GF-D8 (cell line): ENCODE results near the gene DNMT3B.

Experiments used
- DNase-seq: peaks from one replicate; lab custom pipeline; 2025; lab: John Stamatoyannopoulos, UW

DNMT3B gene

DNA sequence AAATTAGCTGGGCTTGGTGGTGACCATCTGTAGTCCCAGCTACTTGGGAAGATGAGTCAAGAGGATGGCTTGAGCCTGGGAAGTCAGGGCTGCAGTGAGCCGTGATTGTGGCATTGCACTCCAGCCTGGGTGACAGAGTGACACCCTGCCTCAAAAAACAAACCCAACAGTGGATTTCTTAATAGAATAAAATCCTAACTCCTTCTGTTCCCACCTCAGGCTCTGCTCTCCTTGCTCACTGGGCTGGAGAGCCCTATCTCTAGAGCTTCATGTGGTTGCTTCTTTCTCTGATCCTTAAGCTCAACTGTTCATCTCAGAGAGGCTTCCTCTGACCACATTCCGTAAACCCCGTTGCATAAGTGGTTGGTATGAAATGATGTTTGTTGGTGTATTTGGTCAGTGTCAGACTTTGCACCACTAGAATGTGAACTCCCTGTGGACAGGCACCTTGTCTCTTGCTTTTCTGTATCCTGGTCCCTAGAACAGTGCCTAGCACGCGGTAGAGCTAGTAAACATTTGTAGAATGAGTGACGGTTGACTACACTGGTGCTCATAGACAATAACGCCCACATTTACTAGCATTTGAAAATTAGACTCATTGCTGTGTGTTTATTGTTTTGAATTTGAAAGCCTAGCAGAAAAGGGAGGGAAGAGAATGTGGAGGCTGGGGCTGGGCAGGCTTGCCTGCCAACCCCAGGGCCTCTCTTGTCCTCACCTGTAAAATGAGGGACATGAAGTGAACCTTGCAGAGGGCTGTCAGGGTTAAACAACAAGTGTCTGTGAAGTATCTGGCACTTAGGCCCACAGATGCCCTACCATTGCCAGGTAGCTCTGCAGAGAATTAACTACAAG lies 61.8 kb downstream of the DNMT3B start:
- DNase-seq, result peak; percentile 31

DNA sequence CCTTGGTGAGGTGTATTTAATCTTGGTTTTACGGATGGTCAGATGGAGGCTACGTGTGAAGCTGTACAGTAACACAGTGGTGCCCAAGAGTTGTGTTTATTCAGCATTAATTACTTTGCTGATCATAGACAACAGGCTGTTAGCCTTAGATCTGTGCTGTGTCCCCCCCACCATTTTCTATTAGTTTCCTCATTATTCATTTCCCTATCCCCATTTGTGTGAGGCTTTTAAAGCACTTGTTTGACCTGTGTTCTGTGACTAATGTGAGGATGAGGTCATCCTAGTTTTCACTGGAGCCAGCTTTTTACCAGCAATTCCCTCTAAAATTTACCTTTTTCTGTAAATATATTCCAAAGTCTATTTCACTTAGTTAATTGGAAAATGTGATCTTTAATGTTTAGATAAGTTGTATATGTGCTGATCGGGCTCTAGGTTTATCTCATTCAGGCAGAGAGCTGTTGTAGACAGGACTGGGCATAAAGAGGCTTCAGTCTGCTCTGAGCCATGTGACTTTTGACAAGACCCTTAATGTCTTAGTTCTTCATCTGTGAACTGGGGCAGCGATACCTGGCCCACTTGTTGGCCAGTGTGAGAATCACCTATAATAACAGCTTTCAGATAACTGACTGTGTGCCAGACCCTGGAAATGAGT lies 66.0 kb downstream of the DNMT3B start:
- no peak for DNase-seq

DNA sequence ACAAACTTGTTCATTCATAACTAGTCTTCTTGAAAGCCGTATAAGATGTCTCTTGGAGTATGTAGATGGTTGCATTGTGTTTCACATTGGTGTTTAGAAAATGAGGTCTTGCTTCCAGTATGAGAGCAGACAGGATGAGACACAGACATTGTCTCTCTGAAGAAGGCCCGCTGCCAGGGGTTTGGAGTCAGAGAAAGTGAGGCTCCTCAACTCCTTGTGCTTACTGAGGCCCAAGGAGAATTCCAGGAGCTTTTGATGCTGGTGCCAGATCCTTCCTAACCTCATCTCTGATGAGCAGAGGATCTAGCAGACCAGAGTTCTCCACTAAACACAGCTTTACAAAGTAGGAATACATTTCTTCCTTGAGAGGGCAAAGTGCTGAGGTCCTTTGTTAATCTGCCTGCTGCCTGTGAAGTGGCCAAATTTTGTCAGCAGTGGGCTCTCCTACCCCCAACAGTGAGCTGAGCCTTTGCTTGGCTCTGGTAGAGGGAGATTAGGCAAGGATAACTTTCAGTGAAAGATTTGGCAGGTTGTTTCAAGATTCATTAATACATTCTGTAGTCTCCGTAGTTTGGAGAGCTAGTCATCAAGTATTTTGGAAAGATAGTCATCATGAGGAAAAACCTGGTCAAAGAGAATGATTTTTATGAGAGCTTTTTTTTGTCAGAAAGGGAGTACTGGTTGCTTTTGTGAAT lies 67.3 kb downstream of the DNMT3B start:
- no peak for DNase-seq

DNA sequence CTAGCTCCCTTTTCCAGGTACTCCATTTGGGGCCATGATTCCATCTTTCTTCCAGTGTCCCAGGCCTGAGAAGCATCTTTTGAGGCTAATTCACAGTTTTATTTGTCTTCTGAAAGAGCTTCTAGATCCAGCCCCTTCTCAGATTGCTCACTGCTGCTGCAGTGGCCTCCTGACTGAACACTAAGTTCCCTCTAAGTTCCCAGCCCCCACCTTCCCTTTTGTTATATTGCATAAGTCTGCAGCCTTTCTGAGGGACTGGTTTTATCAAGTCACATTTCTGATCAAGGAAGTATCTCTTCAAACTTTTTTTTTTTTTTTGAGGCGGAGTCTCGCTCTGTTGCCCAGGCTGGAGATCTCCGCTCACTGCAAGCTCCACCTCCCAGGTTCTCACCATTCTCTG lies 68.3 kb downstream of the DNMT3B start:
- peak; percentile 68 for DNase-seq

DNA sequence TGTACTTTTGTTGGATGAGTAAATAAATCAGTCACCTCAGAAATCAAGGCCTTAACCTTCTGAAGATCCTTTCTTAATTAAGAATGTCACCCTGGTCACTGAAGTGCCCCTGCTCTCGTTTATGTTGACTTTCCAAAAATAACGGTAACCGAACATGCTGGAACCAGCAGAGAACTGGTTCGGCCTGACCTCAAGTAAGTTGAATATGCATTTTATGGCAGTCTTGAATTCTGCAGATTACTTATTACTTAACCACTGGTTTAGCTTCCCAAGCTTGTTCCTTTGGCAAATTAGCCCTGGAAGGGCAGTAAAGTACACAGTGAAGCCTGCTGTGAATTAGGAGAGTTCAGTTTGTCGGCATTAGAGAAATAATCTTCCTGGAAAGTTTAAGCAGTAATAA lies 69.8 kb downstream of the DNMT3B start:
- no peak for DNase-seq

DNA sequence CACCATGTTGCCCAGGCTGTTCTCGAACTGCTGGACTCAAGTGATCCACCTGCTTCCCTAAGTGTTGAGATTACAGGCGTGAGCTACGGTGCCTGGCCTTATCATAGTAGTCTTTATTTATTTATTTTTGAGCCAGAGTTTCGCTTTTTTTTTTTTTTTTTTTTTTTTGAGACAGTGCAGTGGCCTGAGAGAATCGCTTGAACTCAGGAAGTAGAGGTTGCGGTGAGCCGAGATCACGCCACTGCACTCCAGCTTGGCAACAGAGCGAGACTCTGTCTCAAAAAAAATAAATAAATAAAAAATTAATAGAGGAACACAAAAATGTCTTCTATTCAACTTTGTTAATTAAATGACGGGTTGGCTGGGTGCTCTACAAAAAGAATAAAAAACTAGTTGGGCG lies 70.5 kb downstream of the DNMT3B start:
- DNase-seq, result no peak

DNA sequence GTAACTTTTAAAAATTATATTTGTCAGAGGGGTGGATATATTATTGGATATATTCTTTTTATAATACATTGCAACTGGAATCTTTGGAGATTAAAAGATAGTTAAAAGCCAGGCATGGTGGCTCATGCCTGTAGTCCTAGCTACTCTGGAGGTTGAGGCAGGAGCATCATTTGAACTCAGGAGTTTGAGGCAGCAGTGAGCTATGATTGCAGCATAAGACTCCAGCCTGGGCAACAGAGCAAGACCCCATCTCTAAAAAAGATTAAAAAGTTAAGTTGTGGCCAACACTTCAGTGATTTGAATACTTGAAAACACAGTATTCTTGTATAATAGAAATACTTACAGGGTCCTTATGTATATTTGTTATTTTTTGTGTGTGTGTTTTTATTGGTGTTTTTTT lies 72.8 kb downstream of the DNMT3B start:
- DNase-seq, result no peak

DNA sequence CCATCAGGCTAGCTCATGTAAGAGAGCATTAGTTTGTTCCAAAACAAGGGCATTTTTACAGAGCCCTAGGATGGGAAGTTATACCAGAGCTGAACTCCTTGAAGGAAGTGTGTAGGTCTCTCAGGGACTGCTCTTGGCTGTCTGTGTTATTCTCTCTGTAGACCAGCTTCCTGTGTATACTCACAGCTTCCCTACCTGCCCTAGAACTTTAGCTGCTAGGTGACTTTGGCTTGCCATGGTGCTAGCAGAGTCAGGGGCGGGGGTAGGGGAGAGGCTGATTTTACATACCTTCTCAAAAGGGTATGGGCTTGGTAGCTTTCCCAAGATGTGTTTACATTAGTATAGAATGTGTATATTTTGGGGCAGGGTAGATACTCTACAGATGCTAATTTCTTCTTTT lies 75.0 kb downstream of the DNMT3B start:
- DNase-seq, result no peak

DNA sequence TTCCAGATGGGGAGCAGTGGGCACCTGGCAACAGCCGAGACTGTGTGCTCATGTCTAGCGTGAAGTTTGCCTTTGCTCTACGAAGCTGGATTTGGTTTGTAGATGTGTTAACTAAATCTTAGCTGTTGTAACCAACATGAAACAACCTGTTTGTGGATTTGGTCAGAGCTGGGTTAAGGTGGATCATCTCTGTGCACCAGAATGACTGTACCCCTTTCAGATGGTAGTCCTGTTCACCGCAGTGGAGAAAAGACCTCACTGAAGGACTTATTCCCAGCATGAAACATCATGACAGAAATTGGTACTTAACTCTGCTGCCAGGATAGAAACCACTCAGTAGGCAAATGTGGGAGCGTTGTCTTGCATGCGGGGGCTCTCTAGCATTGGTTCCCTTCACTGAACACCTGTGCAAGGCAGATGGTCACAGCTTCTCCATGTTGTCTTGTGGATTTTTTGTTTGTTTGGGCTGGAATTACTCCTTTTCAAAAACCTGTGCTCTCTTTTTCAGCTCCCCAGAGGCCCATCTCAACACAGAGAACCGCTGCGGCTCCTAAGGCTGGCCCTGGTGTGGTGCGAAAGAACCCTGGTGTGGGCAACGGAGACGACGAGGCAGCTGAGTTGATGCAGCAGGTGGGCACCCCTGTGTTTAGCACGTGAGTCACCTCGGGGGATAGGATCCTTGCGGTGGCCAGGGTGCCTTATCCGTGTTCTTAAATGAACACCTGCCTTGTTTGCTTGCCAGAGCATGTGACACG lies 77.2 kb downstream of the DNMT3B start:
- DNase-seq, result no peak

DNA sequence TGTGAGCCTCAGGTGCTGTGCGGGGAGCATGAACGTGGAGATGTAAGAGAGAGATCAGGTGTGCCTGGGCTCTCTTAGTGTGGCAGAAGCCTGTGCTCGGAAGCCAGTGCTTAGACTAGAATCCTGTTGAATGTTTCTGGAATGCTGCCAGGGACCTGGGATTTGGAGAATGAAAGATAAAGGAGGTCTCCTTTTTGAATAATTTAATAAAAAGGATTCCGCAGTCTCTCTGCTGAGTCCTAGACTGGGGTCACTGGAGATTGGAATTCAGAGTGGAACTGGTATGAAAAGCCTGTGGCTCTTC lies 77.7 kb downstream of the DNMT3B start:
- no peak for DNase-seq

DNA sequence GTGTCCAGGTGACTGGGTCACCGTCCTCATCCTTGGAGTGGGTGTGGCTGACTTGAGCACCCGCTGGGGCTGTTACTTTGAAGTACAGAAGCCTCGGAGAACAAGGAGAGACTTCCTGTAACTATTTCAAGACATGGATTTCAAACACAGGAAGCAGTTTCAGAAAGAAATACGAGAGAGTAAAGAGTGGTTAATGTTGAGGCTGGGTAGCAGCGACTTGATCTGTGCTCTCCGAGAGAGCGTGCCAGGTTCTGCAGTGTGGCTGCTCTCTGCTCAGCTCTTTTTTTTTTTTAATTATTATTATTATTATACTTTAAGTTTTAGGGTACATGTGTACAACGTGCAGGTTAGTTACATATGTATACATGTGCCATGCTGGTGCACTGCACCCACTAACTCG lies 79.0 kb downstream of the DNMT3B start:
- DNase-seq, result no peak

DNA sequence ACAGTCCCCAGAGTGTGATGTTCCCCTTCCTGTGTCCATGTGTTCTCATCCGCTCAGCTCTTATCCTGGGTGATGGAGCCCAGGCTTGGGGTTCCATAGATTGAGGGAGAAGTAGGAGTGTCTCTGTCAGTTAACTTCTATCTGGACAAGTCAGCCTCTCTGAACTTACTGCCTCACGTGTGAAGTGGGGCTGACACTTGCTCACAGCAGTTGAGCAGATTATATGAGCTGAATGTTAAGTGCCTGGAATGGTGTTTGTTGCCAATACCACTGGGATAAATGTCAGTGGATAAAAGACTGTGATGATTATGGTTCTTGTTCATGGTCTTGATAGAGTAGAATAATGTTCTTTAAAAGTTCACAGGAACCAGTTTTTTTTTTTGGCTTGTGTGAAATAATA lies 79.4 kb downstream of the DNMT3B start:
- DNase-seq, result no peak

DNA sequence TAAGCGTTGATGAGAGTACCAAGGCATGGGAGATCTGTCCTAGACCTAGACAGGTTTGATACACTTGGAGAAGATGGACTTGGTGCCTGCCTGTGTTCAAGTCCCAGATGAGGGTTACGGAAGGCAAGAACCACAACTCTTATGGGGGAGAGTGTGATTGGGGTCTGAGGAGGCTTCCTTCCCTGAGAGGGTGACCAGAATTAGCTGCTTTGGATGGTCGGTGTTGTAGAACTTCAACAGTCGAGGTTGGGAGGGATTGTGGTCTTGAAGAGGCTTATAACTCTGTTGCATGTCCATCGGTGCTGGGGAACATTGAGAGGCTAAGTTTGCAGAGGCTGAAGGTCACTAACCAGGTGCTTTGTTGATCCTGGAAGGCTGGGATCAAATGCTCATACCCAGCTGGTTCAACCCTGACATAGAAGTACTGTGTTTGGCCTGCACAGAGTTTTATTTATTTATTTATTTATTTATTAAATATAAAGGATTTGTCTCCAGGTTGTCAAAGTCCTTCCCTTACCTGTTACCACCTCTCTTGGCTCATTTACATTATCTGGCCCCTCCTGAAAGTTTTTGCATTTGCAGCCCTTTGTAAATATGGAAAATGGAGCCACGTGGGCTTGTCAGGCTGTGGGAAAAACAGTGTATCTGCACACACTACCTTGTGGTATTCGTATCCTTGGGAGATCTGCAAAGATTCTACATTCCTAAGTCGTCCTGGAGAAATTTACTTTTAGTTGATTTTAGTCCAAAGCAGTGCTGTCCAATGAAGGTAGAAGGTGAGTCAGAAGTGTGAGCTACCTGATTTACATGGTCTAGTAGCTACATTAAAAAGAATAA lies 80.7 kb downstream of the DNMT3B start:
- DNase-seq, result no peak

DNA sequence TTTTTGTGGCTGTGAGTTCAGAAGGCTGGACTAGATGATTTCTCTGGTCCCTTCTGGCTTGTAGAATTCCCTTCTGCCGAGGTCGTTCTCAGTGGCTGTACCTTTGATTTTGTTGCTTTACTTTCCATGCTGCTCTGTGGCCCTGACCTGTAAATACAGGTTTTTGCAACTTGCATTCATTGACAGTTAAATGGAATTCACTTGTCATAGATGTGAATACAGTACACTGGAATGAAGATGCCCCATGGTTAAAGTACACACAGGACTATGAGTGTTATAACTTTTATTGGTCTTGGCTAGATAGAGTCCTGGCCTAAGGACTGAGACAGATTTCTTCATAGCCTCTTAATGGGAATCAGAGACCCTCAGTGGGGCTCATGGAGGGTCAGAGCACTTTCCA lies 83.6 kb downstream of the DNMT3B start:
- DNase-seq, result no peak

DNA sequence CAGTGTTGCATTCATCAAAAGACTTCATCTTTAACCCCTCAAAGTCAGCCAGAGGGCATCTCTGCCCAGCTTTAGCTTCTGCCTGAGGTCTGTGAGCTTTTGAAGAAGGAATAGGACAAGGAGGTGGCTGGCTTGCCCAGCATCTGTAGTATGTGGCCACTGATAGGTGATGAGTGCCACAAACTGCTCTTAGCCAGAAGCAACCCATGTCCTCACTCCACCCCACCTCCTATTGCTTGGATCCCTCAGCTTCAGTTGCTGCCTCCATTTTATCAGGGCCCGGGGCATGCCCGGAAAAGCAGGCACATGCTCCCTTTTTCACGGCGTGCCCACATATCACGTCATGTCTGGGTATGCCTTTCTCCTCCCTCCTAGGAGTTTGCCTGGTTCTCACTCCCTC lies 84.7 kb downstream of the DNMT3B start:
- DNase-seq, result no peak

DNA sequence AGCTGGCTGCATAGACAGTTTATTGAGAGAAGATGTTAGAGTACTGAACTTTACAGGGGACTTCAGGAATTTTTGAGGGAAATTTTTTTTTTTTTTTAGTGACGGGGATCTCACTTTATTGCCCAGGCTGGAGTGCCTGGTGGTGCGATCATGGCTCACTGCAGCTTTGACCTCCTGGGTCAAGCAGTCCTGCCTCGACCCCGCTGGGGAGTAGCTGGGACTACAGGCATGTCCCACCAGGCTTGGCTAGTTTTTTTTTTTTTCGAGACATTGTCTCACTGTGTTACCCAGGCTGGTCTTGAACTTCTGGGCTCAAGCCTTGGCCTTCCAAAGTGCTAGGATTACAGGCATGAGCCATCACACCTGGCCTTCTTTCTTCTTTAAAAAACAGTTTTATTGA lies 85.8 kb downstream of the DNMT3B start:
- DNase-seq, result no peak

DNA sequence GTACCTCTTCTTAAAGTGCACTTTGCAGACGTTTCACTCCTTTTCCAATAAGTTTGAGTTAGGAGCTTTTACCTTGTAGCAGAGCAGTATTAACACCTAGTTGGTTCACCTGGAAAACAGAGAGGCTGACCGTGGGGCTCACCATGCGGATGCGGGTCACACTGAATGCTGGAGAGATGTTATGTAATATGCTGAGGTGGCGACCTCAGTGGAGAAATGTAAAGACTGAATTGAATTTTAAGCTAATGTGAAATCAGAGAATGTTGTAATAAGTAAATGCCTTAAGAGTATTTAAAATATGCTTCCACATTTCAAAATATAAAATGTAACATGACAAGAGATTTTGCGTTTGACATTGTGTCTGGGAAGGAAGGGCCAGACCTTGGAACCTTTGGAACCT lies 86.7 kb downstream of the DNMT3B start:
- DNase-seq, result no peak

DNA sequence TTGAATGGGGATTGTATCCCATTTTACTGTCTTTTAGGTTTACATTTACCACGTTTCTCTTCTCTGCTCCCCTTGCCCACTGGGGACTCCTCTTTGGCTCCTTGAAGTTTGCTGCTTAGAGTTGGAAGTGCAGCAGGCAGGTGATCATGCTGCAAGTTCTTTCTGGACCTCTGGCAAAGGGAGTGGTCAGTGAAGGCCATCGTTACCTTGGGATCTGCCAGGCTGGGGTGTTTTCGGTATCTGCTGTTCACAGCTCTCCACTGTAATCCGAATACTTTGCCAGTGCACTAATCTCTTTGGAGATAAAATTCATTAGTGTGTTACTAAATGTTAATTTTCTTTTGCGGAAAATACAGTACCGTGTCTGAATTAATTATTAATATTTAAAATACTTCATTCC lies 87.4 kb downstream of the DNMT3B start:
- DNase-seq, result no peak

DNA sequence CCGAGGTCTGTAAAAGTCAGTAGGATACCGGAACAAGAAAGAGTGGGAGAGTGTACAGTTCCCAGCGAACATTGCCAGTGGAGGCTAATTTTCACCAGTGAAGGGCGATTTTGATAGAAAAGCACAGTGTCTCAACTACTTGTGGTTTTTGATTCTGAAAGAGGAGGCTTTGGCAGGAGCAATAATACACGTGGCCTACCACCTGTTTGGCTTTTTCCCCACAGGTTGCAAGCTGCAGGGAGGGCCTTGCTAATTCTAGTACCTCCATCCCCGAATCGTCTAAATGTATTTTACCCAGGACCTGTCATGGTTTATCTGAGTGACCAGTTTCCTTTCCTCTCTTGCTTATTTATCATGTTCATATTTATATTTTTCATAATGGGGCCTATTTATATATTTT lies 93.2 kb downstream of the DNMT3B start:
- no peak for DNase-seq

DNA sequence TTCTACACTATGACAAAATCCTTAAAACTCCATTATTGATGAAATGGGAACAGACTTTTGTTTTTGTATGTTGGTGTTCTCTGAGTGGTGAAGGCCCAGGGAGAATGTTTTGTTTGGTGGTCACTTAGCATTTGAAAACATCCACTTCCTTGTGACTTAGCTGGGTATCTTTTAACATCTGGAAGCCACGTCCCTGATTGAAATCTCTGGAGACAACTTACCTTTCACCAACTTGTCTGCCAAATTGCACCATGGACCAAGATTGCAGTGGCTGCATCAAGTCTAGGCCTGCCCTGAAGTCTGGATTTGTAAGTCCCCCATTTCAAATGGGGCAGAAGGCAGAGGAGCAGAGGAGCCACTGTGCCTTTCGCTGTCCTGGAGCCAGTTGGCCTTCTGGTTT lies 96.0 kb downstream of the DNMT3B start:
- no peak for DNase-seq
